Measurements from ENCODE around the gene FHIT.

Gene FHIT

DNA sequence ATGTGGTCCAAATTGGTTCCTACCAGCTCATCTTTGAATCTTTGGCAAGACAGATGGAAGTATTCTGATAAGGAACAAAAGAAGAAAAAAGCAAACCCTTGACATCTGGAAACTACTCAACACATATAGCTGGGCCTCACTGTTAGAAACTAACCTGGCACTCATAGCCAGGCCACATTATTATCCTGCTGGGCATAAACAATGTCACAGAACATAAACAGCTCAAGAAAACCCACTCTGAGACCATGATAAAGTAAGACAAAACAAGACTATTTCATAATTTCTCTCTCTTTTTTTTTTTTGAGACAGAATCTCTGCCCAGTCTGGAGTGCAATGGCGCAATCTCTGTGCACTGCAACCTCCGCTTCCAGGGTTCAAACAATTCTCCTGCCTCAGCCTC is 1093.2 kb downstream of the FHIT start:
- DNase-seq (ENCODE audit: low read depth), result no peak
- TF ChIP-seq, protein P1, sequence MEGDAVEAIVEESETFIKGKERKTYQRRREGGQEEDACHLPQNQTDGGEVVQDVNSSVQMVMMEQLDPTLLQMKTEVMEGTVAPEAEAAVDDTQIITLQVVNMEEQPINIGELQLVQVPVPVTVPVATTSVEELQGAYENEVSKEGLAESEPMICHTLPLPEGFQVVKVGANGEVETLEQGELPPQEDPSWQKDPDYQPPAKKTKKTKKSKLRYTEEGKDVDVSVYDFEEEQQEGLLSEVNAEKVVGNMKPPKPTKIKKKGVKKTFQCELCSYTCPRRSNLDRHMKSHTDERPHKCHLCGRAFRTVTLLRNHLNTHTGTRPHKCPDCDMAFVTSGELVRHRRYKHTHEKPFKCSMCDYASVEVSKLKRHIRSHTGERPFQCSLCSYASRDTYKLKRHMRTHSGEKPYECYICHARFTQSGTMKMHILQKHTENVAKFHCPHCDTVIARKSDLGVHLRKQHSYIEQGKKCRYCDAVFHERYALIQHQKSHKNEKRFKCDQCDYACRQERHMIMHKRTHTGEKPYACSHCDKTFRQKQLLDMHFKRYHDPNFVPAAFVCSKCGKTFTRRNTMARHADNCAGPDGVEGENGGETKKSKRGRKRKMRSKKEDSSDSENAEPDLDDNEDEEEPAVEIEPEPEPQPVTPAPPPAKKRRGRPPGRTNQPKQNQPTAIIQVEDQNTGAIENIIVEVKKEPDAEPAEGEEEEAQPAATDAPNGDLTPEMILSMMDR (IDR thresholded peaks at IDR 0.05; ENCODE audit: low read depth, low read length, missing control alignments), result no peak
- H3K4me3 ChIP-seq (ENCODE audit: low read depth, low read length), result no peak overlapping the region
- in situ Hi-C loops (cut with HindIII; ENCODE audit: low sequenced_read_pairs), result no loop called here

DNA sequence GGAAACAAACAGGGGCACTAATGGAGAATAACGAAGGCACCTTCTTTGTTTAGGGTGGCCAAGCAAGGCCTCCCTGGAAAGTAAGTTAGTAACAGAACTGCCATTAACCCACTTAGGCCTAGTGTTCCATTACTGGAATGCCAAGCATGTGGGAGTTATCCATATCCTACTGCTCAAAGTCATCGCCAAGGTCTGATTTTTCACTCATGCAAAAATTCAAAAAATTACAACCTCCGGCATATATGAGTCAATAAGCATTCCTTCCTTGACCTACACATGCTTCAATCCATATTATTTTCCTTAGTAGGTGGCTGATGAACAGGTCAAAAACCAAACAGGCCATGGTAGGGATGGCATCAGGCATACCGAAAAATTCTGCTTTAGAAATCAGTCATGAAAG is 1097.2 kb downstream of the FHIT start:
- DNase-seq (ENCODE audit: low read depth), result no peak
- TF ChIP-seq, protein P1 (IDR thresholded peaks at IDR 0.05; ENCODE audit: low read depth, low read length, missing control alignments), result no peak
- in situ Hi-C loops (cut with HindIII; ENCODE audit: low sequenced_read_pairs), result no loop called here
- no peak overlapping the region for H3K4me3 ChIP-seq (ENCODE audit: low read depth, low read length)

DNA sequence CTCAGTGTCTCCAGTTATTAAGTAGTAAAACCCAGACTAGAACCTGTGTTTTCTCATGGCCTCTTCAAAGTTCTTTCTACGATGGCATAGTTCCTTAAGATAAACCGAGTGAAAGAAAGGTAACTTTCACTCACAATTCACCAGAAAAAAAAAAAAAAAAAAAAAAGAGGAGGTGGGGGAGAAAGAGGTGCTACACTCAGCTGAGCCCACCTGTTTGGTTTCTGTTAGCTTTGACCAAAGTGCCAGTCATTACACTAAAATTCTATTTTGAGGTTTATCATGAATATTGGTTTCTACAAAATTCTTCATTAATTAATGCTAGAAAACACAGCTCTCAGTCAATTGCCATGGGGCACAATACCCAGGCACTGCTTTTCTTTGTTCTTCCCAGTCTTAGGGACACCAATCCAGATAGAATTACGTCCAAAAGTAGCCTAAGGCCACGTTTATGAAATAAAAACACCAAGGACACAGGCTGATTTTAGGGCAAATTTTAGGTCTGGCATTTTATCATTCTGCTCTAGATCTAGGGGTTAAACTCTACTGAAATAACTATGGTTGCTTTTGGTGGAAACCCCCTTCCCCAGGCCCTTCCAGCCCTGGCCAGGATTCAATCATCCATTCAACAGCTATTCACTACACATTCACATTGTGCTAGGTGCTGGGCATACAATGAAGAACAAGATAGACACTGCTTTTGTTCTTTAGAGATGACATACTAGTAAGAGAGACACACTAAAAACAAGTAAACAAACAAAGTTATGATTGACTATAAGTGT is 1097.8 kb downstream of the FHIT start:
- in situ Hi-C loops (cut with HindIII; ENCODE audit: low sequenced_read_pairs), result no loop called here
- DNase-seq (ENCODE audit: low read depth), result no peak
- TF ChIP-seq, protein P1 (IDR thresholded peaks at IDR 0.05; ENCODE audit: low read depth, low read length, missing control alignments), result no peak
- no peak overlapping the region for H3K4me3 ChIP-seq (ENCODE audit: low read depth, low read length)

DNA sequence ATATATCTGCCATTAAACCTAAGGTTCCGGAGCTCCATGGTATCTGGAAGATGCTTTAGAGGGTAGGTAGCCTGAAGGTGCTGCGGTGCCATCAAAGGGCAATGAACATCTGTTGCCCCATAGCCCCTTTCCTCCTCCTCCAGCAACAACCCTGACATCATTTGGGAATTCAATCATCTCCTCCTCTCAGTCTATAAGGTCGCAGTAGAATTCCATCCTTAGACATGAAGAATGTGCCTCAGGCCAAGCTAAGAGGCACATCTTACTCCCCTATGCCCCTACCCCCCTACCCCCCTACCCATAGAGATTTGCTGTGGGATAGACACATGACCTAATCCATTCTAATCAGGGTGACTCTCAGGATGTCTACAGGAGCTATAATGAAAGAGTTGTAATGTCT is 1101.8 kb downstream of the FHIT start:
- no peak for DNase-seq (ENCODE audit: low read depth)
- in situ Hi-C loops (cut with HindIII; ENCODE audit: low sequenced_read_pairs), result no loop called here
- TF ChIP-seq, protein P1 (IDR thresholded peaks at IDR 0.05; ENCODE audit: low read depth, low read length, missing control alignments), result no peak
- H3K4me3 ChIP-seq (ENCODE audit: low read depth, low read length), result no peak overlapping the region

DNA sequence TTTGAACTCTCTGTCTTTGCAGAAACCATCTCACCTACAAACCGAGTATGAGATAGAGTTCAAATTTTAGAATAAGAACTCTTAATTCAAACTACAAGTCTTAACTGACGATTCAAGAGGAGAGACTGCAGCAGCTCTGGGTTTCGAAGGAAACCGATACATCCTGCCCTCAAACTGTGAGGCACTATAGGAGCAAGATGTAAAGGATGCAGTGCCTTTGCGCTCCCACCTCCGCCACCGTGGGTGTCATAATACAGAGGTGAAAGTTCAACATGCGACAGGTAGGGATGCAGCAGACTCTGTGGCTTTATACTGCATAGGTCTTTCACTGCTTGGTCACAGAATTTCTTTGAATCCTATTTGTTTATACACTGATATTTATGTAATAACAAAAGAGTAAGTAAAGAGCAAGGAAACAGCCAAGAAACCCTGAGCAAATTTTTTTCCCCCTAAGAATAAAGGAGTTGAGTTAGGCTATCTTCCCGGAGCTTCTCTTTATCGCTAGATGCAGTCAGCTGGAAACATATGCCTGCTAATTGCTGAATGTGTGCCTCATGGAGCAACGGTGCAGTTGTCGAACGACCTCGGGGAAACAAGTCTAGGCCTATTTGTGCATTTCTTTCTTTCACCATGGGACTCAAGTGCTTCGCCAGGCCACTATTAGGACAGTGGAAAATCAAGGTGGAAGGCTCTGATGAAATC is 1103.9 kb downstream of the FHIT start:
- TF ChIP-seq, protein P1 (IDR thresholded peaks at IDR 0.05; ENCODE audit: low read depth, low read length, missing control alignments), result no peak
- in situ Hi-C loops (cut with HindIII; ENCODE audit: low sequenced_read_pairs), result no loop called here
- no peak for DNase-seq (ENCODE audit: low read depth)
- H3K4me3 ChIP-seq (ENCODE audit: low read depth, low read length), result no peak overlapping the region

DNA sequence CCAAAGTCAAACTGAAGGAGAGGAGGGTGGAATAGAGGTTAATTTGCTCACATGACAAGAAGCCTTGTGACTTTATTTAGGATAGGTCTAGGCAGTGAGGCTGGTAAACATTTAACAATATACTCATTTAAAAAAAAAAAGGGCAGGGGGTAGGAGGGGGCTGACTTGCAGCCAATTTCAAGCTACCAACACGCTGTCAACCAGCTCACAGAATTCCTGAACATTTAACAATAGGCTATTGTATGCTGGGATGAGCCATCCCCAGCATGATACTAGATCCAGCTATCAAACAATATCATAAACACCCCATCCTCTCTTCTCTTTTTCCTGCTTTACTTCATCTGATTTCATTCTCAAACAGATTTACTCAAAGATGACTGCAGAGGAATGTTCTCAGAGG is 1105.1 kb downstream of the FHIT start:
- in situ Hi-C loops (cut with HindIII; ENCODE audit: low sequenced_read_pairs), result no loop called here
- TF ChIP-seq, protein P1 (IDR thresholded peaks at IDR 0.05; ENCODE audit: low read depth, low read length, missing control alignments), result no peak
- H3K4me3 ChIP-seq (ENCODE audit: low read depth, low read length), result no peak overlapping the region
- no peak for DNase-seq (ENCODE audit: low read depth)

Measured in astrocyte of the cerebellum (primary cell).